ENCODE data around the gene NNMT.

The NNMT gene

GRCh38 chr11:114353443-114353842, 57.2 kb downstream of the NNMT start:
- DNase-seq = no peak

- DNase-seq = no peak
Measured at GRCh38 chr11:114354076-114354475, 57.9 kb downstream of the NNMT start.

- DNase-seq = no peak
Measured at GRCh38 chr11:114358716-114359115, 62.5 kb downstream of the NNMT start.

GRCh38 chr11:114359342-114359741, 63.1 kb downstream of the NNMT start:
- no peak for DNase-seq

GRCh38 chr11:114362326-114362725, 66.1 kb downstream of the NNMT start:
- no peak for DNase-seq

GRCh38 chr11:114362958-114363357, 66.8 kb downstream of the NNMT start:
- DNase-seq = no peak

Measured in NCI-H524 (cell line).